HG03571 (cell line): ENCODE results near the gene S100A5.
"Not testable (repeated sequence)": the region's sequence is repeated elsewhere in the genome, so short reads cannot be mapped to it uniquely, and the experiment has no call there.

Experiments
- ATAC-seq: cut with Tn5 transposase; IDR thresholded peaks from one replicate; pipeline ENCODE4 v1.9.1; 2021; ENCODE audit not compliant: unreplicated experiment

Gene S100A5

GRCh38 chr1:153540394-153541361 lies at the start of gene S100A5:
TSS of gene S100A5 (minus strand) at chr1:153540934. CDS start at chr1:153540191, 743 bp downstream.
- no peak for ATAC-seq

- no peak for ATAC-seq
Observed at GRCh38 chr1:153588482-153588881, 47.7 kb upstream of the S100A5 start.

GRCh38 chr1:153588033-153588432 lies 47.3 kb upstream of the S100A5 start:
- not testable (repeated sequence) for ATAC-seq

- no peak for ATAC-seq
Observed at GRCh38 chr1:153587314-153587713, 46.6 kb upstream of the S100A5 start.

- ATAC-seq, result no peak
Observed at GRCh38 chr1:153586347-153586746, 45.6 kb upstream of the S100A5 start.

GRCh38 chr1:153585006-153585405 lies 44.3 kb upstream of the S100A5 start:
- ATAC-seq, result no peak

- no peak for ATAC-seq
Observed at GRCh38 chr1:153583976-153584375, 43.2 kb upstream of the S100A5 start.

GRCh38 chr1:153583514-153583913 lies 42.8 kb upstream of the S100A5 start:
- not testable (repeated sequence) for ATAC-seq

- not testable (repeated sequence) for ATAC-seq
Observed at GRCh38 chr1:153582836-153583235, 42.1 kb upstream of the S100A5 start.

- no peak for ATAC-seq
Observed at GRCh38 chr1:153578936-153579335, 38.2 kb upstream of the S100A5 start.

- ATAC-seq, result no peak
Observed at GRCh38 chr1:153578490-153578889, 37.8 kb upstream of the S100A5 start.

GRCh38 chr1:153577624-153578051 lies 36.9 kb upstream of the S100A5 start:
- no peak for ATAC-seq

GRCh38 chr1:153577138-153577537 lies 36.4 kb upstream of the S100A5 start:
- no peak for ATAC-seq

- not testable (repeated sequence) for ATAC-seq
Observed at GRCh38 chr1:153575497-153575896, 34.8 kb upstream of the S100A5 start.

GRCh38 chr1:153575081-153575491 lies 34.4 kb upstream of the S100A5 start:
- not testable (repeated sequence) for ATAC-seq

GRCh38 chr1:153573351-153573750 lies 32.6 kb upstream of the S100A5 start:
- ATAC-seq, result no peak

GRCh38 chr1:153572569-153573015 lies 31.9 kb upstream of the S100A5 start:
- no peak for ATAC-seq

- no peak for ATAC-seq
Observed at GRCh38 chr1:153571706-153572105, 31.0 kb upstream of the S100A5 start.

GRCh38 chr1:153570874-153571273 lies 30.1 kb upstream of the S100A5 start:
- no peak for ATAC-seq

- ATAC-seq, result no peak
Observed at GRCh38 chr1:153569465-153569864, 28.7 kb upstream of the S100A5 start.

GRCh38 chr1:153568367-153569099 lies 27.8 kb upstream of the S100A5 start:
- no peak for ATAC-seq
